Measurements from ENCODE around the gene ARHGEF26.
A peak's percentile ranks its signal among the peaks of the same experiment; 100 is the strongest.

The ARHGEF26 gene

DNA sequence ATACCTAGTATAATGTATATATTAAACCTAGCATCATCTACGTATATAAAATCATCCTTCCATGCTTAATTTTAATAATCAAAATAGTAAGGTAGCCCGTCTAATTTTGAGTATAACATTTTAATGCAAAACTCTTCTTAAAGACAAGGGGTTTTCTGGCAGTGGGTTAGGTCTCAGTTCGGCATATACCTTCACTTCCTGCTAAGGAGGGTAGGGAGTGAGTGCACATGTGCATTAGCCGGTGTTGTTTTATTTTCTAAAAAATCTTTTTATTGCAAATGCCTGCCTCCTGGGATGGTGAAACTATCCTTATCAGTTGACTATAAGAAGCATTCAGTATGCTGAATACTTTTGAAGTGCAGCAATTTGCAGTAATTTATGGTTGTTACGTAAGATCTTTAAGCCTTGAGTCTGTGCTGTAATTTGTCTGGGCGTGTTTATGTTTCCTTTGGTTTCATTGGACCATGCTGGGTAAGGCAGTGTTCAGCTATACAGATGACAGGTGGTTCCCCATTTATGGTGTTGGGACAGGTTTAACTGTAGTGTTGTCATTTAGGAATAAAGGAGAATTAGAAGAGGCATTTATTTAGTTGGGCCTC is 11.7 kb downstream of the ARHGEF26 start:
- Histone ChIP-seq H3K36me3 (ENCODE audit: control insufficient read depth in 2 of 2, insufficient read depth in 2 of 2, low read length in 2 of 2) (peaks cover 10 to 12% of the 10 kb centered on the region in 2 donors), H3K27ac (ENCODE audit: low read length) (no peak overlapping the region), H3K9me3 (ENCODE audit: control insufficient read depth in 2 of 2, low read length in 2 of 2) (no peaks in the 10 kb centered on the region), H3K9ac (ENCODE audit: low read length in 2 of 2) (no peak overlapping the region), H3K4me1 (ENCODE audit: control insufficient read depth, insufficient read depth, low read length) (peaks cover 22% of the 10 kb centered on the region), H3K4me3 (ENCODE audit: low read length in 2 of 2) (peak overlapping the region in 1 of 2 donors; percentile 20), H3K27me3 (ENCODE audit: control insufficient read depth in 1 of 2, insufficient read depth in 2 of 2, low read length in 2 of 2) (no peaks in the 10 kb centered on the region)

DNA sequence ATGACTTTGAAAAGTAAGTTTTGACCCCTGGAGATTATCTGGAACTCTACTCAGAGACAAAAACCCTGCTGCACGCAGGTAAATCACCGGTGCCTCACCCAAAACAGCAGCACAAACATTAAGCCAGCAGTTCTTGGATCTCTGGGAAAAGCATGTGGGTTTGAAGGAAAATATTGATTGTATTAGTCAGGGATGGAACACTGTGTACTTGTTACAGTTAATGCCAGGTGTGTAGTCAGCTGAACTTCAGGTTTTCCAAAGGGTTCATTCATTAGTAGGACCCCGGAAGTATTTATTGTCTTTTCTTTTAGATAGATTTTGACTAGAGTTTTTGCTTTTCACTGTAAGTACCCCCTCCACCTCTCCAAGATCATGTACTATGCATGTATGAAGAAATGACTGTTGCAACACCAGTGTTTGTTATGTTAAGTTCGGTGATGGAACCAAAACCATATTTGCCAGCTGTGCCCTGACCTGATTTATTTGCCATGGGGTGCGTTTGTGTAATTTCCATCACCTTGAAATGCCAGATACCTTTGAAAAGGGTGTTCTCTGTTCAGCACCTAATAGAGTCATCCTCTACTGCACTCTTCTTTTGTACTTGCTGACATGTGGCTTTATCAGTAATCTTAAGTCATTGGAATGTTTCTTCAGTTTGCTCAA is 14.5 kb downstream of the ARHGEF26 start:
- no peaks in the 10 kb centered on the region for H3K9me3 ChIP-seq (ENCODE audit: control insufficient read depth in 2 of 2, low read length in 2 of 2)
- peaks cover 0 to 3% of the 10 kb centered on the region in 2 donors for H3K36me3 ChIP-seq (ENCODE audit: control insufficient read depth in 2 of 2, insufficient read depth in 2 of 2, low read length in 2 of 2)
- H3K4me3 ChIP-seq (ENCODE audit: low read length in 2 of 2): no peak overlapping the region
- peaks cover 19% of the 10 kb centered on the region for H3K4me1 ChIP-seq (ENCODE audit: control insufficient read depth, insufficient read depth, low read length)
- H3K27me3 ChIP-seq (ENCODE audit: control insufficient read depth in 1 of 2, insufficient read depth in 2 of 2, low read length in 2 of 2): no peaks in the 10 kb centered on the region
- H3K27ac ChIP-seq (ENCODE audit: low read length): no peak overlapping the region
- no peak overlapping the region for H3K9ac ChIP-seq (ENCODE audit: low read length in 2 of 2)

DNA sequence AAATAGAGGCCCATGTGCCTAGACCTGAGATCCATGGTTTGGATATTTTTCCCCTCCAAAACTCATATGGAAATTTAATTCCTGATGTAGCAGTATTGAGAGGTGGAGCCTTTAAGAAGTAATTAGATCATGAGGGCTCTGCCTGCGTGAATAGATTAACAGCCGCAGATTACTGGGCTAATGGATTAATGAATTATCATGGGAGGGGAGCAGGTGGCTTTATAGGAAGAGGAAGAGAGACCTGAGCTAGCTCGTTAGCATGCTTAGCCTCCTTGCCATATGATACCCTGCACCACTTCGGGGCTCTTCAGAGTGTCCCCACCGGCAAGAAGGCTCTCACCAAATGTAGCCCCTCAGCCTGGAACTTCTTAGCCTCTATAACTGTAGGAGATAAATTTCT is 15.8 kb downstream of the ARHGEF26 start:
- peaks cover 13% of the 10 kb centered on the region for H3K4me1 ChIP-seq (ENCODE audit: control insufficient read depth, insufficient read depth, low read length)
- no peaks in the 10 kb centered on the region for H3K9me3 ChIP-seq (ENCODE audit: control insufficient read depth in 2 of 2, low read length in 2 of 2)
- no peaks in the 10 kb centered on the region for H3K27me3 ChIP-seq (ENCODE audit: control insufficient read depth in 1 of 2, insufficient read depth in 2 of 2, low read length in 2 of 2)
- peak overlapping the region; percentile 11 for H3K27ac ChIP-seq (ENCODE audit: low read length)
- peaks cover 0 to 2% of the 10 kb centered on the region in 2 donors for H3K36me3 ChIP-seq (ENCODE audit: control insufficient read depth in 2 of 2, insufficient read depth in 2 of 2, low read length in 2 of 2)
- no peak overlapping the region for H3K4me3 ChIP-seq (ENCODE audit: low read length in 2 of 2)
- no peak overlapping the region for H3K9ac ChIP-seq (ENCODE audit: low read length in 2 of 2)

DNA sequence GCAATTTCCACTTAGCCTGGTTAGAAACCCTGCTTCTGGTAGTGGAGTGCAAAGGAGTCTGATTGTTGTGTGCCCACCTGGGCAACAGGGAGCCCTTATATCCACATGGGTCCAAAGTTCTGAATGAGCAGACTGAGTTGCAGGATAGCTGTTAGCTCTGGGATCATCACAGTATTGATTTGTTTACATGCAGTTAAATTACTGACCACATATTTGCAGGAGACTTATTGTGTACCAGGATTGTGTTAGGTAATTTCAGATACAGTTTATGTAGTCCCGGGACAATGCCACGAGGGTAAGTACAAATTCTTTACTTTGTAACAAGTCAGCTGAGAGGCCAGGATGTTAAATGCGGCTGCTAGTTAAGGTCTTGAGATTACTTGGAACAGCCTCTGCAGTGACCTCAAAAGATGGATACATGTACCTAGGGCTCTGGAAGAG is 18.8 kb downstream of the ARHGEF26 start:
- Histone ChIP-seq H3K4me3 (ENCODE audit: low read length in 2 of 2) (no peak overlapping the region), H3K36me3 (ENCODE audit: control insufficient read depth in 2 of 2, insufficient read depth in 2 of 2, low read length in 2 of 2) (no peaks in the 10 kb centered on the region), H3K27me3 (ENCODE audit: control insufficient read depth in 1 of 2, insufficient read depth in 2 of 2, low read length in 2 of 2) (no peaks in the 10 kb centered on the region), H3K4me1 (ENCODE audit: control insufficient read depth, insufficient read depth, low read length) (peaks cover 14% of the 10 kb centered on the region), H3K27ac (ENCODE audit: low read length) (no peak overlapping the region), H3K9ac (ENCODE audit: low read length in 2 of 2) (no peak overlapping the region), H3K9me3 (ENCODE audit: control insufficient read depth in 2 of 2, low read length in 2 of 2) (no peaks in the 10 kb centered on the region)

- H3K9ac ChIP-seq (ENCODE audit: low read length in 2 of 2): no peak overlapping the region
- H3K27ac ChIP-seq (ENCODE audit: low read length): no peak overlapping the region
- H3K9me3 ChIP-seq (ENCODE audit: control insufficient read depth in 2 of 2, low read length in 2 of 2): no peaks in the 10 kb centered on the region
- H3K27me3 ChIP-seq (ENCODE audit: control insufficient read depth in 1 of 2, insufficient read depth in 2 of 2, low read length in 2 of 2): no peaks in the 10 kb centered on the region
- H3K36me3 ChIP-seq (ENCODE audit: control insufficient read depth in 2 of 2, insufficient read depth in 2 of 2, low read length in 2 of 2): no peaks in the 10 kb centered on the region
- H3K4me3 ChIP-seq (ENCODE audit: low read length in 2 of 2): no peak overlapping the region
- peaks cover 21% of the 10 kb centered on the region for H3K4me1 ChIP-seq (ENCODE audit: control insufficient read depth, insufficient read depth, low read length)
Observed at GRCh38 chr3:154142608-154143007, 21.4 kb downstream of the ARHGEF26 start.

DNA sequence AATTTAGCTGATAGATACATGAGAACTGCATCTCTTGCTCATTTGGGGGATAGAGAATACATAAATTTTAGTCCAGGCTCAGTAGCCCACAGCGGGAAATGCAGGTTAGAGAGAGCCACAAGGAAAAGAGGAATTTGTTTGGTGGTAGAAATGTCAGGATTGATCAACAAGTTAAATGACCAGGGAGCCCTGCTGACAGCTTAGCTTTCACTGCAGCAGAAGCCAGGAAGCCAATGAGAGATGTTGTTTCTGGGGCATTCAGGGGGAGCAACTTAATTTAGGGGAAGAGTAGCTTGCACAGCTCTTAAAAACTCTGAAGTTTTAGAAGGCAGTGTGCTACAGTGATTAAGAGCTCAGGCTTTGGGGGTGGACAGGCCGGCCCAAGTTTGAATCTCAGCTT is 22.7 kb downstream of the ARHGEF26 start:
- Histone ChIP-seq H3K9ac (ENCODE audit: low read length in 2 of 2) (no peak overlapping the region), H3K4me1 (ENCODE audit: control insufficient read depth, insufficient read depth, low read length) (peaks cover 24% of the 10 kb centered on the region), H3K36me3 (ENCODE audit: control insufficient read depth in 2 of 2, insufficient read depth in 2 of 2, low read length in 2 of 2) (peaks cover 0 to 3% of the 10 kb centered on the region in 2 donors), H3K27ac (ENCODE audit: low read length) (no peak overlapping the region), H3K4me3 (ENCODE audit: low read length in 2 of 2) (no peak overlapping the region), H3K9me3 (ENCODE audit: control insufficient read depth in 2 of 2, low read length in 2 of 2) (no peaks in the 10 kb centered on the region), H3K27me3 (ENCODE audit: control insufficient read depth in 1 of 2, insufficient read depth in 2 of 2, low read length in 2 of 2) (no peaks in the 10 kb centered on the region)

DNA sequence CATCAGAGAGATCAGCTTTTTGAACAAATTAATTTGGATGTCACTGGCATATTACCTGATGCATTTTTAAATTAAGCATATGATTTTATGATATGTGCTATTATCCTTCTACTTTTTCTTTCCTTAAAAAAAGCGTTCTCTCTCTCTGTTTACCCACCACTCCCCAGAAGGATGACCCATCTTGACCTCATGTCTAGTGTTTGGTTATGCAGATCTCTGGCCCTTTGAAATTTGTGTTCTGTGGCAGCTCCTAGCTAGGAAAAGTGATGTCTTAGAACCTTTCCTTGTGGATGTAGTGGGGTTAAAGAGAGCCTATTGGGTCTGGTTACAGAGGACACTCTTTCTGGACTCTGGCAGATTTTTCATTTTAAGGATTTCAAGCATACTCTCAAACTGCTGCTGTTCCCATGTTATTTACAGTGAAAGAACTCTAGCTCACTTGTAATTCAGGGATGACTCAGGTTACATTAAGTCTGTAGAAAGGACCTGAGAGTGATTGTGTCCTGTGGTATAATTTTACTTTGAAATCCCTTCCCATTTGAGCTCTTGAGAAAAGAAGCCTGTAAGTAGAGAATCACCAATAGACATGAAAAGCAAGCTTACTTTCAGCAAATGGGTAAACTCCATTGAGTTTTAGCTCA is 23.8 kb downstream of the ARHGEF26 start:
- Histone ChIP-seq H3K27me3 (ENCODE audit: control insufficient read depth in 1 of 2, insufficient read depth in 2 of 2, low read length in 2 of 2) (no peaks in the 10 kb centered on the region), H3K27ac (ENCODE audit: low read length) (no peak overlapping the region), H3K9me3 (ENCODE audit: control insufficient read depth in 2 of 2, low read length in 2 of 2) (no peaks in the 10 kb centered on the region), H3K9ac (ENCODE audit: low read length in 2 of 2) (no peak overlapping the region), H3K36me3 (ENCODE audit: control insufficient read depth in 2 of 2, insufficient read depth in 2 of 2, low read length in 2 of 2) (peaks cover 0 to 3% of the 10 kb centered on the region in 2 donors), H3K4me1 (ENCODE audit: control insufficient read depth, insufficient read depth, low read length) (peaks cover 24% of the 10 kb centered on the region), H3K4me3 (ENCODE audit: low read length in 2 of 2) (no peak overlapping the region)

- H3K27ac ChIP-seq (ENCODE audit: low read length): no peak overlapping the region
- H3K9ac ChIP-seq (ENCODE audit: low read length in 2 of 2): no peak overlapping the region
- peaks cover 4 to 21% of the 10 kb centered on the region in 2 donors for H3K36me3 ChIP-seq (ENCODE audit: control insufficient read depth in 2 of 2, insufficient read depth in 2 of 2, low read length in 2 of 2)
- H3K27me3 ChIP-seq (ENCODE audit: control insufficient read depth in 1 of 2, insufficient read depth in 2 of 2, low read length in 2 of 2): no peaks in the 10 kb centered on the region
- no peaks in the 10 kb centered on the region for H3K9me3 ChIP-seq (ENCODE audit: control insufficient read depth in 2 of 2, low read length in 2 of 2)
- no peak overlapping the region for H3K4me3 ChIP-seq (ENCODE audit: low read length in 2 of 2)
- peaks cover 24% of the 10 kb centered on the region for H3K4me1 ChIP-seq (ENCODE audit: control insufficient read depth, insufficient read depth, low read length)
Observed at GRCh38 chr3:154148541-154148940, 27.4 kb downstream of the ARHGEF26 start.

DNA sequence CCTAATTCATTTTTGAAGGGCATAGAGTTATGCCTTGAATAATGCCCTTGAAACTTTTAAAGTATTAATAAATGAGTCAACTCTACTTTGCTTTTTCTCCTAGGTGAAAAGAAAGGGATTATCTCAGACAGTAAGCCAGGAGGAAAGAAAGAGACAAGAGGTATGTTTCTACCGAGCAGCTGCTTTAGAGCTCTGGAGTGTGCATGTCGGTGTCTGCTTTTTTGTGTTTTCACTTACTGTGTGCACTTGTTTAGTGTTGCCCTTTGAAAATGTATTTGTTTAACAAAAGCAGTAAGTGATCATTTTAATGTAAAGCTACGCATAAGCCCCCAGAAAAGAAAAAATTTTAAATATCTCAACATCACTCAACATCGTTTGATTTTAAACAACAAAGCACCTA is 28.1 kb downstream of the ARHGEF26 start:
- no peak overlapping the region for H3K9ac ChIP-seq (ENCODE audit: low read length in 2 of 2)
- H3K36me3 ChIP-seq (ENCODE audit: control insufficient read depth in 2 of 2, insufficient read depth in 2 of 2, low read length in 2 of 2): peaks cover 4 to 24% of the 10 kb centered on the region in 2 donors
- H3K4me1 ChIP-seq (ENCODE audit: control insufficient read depth, insufficient read depth, low read length): peaks cover 21% of the 10 kb centered on the region

DNA sequence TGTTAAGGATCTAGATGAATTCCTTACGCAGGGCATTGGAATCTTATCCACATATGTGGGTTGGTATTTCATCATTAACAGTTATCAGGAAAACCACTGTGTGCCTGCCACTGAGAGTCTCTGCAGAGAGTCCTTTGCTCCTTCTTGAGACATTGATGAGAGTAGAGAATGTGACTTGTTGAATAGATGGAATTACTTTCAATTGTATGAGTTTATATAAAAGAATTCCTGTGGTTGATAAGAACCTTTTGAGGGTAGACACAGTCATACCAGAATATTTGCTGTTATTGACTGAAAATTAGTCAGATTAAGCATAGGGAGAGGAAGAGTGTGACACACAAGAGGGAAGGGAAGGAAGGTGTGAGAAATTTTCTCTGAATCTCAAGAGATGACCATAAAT is 30.8 kb downstream of the ARHGEF26 start:
- Histone ChIP-seq H3K27me3 (ENCODE audit: control insufficient read depth in 1 of 2, insufficient read depth in 2 of 2, low read length in 2 of 2) (no peaks in the 10 kb centered on the region), H3K36me3 (ENCODE audit: control insufficient read depth in 2 of 2, insufficient read depth in 2 of 2, low read length in 2 of 2) (peaks cover 5 to 33% of the 10 kb centered on the region in 2 donors), H3K27ac (ENCODE audit: low read length) (no peak overlapping the region), H3K4me1 (ENCODE audit: control insufficient read depth, insufficient read depth, low read length) (peaks cover 7% of the 10 kb centered on the region), H3K4me3 (ENCODE audit: low read length in 2 of 2) (no peak overlapping the region), H3K9ac (ENCODE audit: low read length in 2 of 2) (no peak overlapping the region), H3K9me3 (ENCODE audit: control insufficient read depth in 2 of 2, low read length in 2 of 2) (no peaks in the 10 kb centered on the region)

More for the DNA sequence above, 28.1 kb downstream of the ARHGEF26 start:
- Histone ChIP-seq H3K27ac (ENCODE audit: low read length) (no peak overlapping the region), H3K4me3 (ENCODE audit: low read length in 2 of 2) (no peak overlapping the region), H3K27me3 (ENCODE audit: control insufficient read depth in 1 of 2, insufficient read depth in 2 of 2, low read length in 2 of 2) (no peaks in the 10 kb centered on the region), H3K9me3 (ENCODE audit: control insufficient read depth in 2 of 2, low read length in 2 of 2) (no peaks in the 10 kb centered on the region)

- no peaks in the 10 kb centered on the region for H3K27me3 ChIP-seq (ENCODE audit: control insufficient read depth in 1 of 2, insufficient read depth in 2 of 2, low read length in 2 of 2)
- H3K27ac ChIP-seq (ENCODE audit: low read length): no peak overlapping the region
- peaks cover 6% of the 10 kb centered on the region for H3K4me1 ChIP-seq (ENCODE audit: control insufficient read depth, insufficient read depth, low read length)
- H3K4me3 ChIP-seq (ENCODE audit: low read length in 2 of 2): no peak overlapping the region
- no peaks in the 10 kb centered on the region for H3K9me3 ChIP-seq (ENCODE audit: control insufficient read depth in 2 of 2, low read length in 2 of 2)
- H3K36me3 ChIP-seq (ENCODE audit: control insufficient read depth in 2 of 2, insufficient read depth in 2 of 2, low read length in 2 of 2): peaks cover 7 to 34% of the 10 kb centered on the region in 2 donors
- H3K9ac ChIP-seq (ENCODE audit: low read length in 2 of 2): no peak overlapping the region
Observed at GRCh38 chr3:154152741-154153140, 31.6 kb downstream of the ARHGEF26 start.
